DMS53 treated with DMSO at 0.1 percent for 48 hours (cell line): Measurements from ENCODE around the gene ATP6V0A1.

Experiments
- DNase-seq: peaks from one replicate; lab custom pipeline; 2025; ENCODE audit not compliant: unreplicated experiment; lab: John Stamatoyannopoulos, UW

ATP6V0A1 gene

DNA sequence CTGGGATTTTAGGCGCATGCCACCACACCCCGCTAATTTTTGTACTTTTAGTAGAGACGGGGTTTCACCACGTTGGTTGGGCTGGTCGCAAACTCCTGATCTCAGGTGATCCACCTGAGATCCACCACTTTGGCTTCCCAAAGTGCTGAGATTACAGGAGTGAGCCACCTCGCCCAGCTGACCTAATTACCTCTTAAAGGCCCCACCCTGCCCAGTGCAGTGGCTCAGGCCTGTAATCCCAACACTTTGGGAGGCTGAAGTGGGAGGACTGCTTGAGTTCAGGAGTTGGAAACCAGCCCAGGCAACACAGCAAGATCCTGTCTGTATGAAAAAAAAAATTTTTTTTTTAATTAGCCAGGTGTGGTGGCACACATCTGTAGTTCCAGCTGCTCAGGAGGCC lies 100.4 kb downstream of the ATP6V0A1 start:
- no peak for DNase-seq

DNA sequence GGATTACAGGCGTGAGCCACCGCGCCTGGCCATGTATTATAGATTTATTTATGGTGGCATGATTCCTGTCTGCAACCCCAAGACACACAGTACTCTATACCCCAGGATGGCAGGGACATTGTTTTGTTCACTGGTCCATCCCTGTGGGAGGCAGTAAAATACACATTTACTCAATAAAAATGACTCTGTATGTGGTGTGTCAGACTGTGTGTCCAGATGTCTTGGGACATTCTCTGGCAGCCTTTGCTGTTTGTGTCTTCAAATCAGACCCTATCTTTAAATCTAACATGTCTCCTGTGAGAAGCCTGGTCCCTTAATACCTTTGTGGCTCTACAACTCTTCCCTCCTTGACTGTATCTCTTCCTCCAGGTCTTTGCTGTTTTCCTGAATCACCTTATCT lies 101.6 kb downstream of the ATP6V0A1 start:
- DNase-seq: no peak

DNA sequence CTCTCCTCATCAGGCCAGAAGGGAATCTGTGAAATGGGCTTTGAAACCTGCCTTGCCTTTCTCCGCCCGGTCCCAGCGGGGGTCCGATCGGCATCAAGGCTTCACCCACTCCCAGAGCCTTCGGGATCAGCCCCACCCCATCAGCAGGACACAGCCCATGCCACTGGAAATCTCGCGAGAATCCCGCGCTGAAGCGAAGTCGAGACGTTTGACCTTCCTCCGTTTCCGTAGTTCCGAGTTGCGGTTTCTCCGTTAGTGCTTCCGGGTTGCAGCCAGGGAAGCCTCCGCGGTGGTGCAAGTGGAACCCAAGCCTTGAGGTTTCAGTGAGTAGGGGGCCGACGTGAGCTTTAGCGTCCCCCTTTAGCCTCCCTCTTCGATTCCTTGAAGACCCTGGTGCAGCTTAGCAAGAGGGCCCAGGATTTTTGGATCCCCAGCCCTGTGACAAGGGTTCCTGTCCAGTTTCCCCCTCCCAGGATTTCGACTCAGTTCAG lies 103.3 kb downstream of the ATP6V0A1 start, which contains the start of gene COASY:
TSS of gene COASY (plus strand) at position 252 of the 491 bp plus-strand sequence. CDS start 475 bp downstream, outside the sequence.
- DNase-seq: peak; percentile 96

DNA sequence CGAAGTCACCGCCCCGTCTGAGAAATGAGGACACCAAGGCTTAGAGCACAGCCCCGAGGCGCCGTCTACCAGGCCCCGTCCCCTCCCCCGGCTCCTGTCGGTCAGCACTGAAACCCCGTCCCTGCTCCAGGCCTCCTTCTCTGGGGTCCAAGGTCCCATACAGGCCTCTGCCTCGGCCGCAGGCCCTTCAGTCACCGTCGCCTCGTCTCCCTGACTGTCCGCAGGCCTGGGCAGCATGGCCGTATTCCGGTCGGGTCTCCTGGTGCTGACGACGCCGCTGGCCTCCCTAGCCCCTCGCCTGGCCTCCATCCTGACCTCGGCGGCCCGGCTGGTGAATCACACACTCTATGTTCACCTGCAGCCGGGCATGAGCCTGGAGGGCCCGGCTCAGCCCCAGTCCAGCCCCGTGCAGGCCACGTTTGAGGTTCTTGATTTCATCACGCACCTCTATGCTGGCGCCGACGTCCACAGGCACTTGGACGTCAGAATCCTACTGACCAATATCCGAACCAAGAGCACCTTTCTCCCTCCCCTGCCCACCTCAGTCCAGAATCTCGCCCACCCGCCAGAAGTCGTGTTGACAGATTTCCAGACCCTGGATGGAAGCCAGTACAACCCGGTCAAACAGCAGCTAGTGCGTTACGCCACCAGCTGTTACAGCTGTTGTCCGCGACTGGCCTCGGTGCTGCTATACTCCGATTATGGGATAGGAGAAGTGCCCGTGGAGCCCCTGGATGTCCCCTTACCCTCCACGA lies 103.9 kb downstream of the ATP6V0A1 start:
- DNase-seq: peak; percentile 28

DNA sequence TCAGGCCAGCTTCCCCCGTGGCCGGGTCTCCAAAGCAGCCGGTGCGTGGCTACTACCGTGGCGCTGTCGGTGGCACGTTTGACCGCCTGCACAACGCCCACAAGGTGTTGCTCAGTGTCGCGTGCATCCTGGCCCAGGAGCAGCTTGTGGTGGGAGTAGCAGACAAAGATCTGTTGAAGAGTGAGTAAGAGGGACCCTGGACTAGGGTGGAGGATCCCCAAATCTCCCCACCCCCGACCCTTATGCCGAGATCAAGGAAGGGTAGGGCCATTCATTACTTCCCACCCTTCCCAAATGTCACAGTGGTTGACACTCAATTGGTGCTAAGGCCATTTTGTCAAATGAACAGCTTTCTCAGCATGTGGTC lies 104.4 kb downstream of the ATP6V0A1 start:
- DNase-seq: no peak

DNA sequence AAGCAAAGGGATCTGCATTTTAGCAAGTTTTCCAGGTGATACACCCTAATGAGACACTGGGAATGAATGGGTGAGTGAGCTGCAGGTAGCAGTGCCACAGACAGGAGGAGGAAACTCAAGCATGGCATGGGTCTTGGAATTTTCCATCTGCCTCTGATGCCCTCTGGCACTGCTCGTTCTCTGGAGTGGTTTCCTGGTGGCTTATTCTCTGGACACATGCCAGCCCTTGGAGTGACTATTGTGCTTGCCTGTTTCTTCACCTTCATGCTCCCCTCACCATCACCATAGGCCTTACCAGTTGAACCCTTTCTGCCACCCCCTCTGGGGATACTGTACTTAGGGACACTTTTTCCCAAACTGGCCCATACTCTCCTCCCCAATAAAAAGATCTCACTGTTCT lies 104.9 kb downstream of the ATP6V0A1 start:
- DNase-seq: peak; percentile 12

DNA sequence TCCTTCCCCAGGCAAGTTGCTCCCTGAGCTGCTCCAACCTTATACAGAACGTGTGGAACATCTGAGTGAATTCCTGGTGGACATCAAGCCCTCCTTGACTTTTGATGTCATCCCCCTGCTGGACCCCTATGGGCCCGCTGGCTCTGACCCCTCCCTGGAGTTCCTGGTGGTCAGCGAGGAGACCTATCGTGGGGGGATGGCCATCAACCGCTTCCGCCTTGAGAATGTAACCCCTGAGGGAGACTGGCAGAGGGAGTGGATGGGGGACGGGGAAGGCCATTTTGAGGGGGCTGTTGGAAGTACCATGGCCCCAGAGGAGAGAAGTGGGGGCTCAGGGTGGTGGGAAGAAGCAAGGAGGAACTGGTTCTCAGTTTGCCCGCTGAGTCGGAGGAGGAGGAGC lies 105.3 kb downstream of the ATP6V0A1 start:
- no peak for DNase-seq

DNA sequence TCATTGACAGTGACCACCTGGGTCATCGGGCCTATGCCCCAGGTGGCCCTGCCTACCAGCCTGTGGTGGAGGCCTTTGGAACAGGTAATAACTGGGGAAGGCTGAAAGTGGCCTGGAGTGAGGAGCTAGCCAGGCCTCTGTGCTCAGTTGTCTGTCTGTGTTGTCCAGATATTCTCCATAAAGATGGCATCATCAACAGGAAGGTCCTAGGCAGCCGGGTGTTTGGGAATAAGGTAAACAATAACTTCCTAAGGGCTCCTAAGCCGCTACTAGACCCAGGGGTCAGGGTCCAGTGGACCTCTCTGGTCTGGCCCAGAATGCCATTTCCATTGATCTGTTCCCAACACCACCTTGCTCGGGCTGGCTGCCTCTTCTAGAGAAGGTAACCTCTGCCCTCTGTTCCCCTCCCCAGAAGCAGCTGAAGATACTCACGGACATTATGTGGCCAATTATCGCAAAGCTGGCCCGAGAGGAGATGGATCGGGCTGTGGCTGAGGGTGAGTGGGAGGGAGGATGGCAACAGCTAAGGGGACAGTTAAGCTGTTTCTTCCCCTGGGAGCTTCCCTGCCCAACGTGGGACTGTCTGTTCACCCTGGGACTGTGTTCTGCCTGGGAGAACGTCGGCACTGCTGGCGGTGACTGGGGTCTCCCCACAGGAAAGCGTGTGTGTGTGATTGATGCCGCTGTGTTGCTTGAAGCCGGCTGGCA lies 106.3 kb downstream of the ATP6V0A1 start:
- no peak for DNase-seq

DNA sequence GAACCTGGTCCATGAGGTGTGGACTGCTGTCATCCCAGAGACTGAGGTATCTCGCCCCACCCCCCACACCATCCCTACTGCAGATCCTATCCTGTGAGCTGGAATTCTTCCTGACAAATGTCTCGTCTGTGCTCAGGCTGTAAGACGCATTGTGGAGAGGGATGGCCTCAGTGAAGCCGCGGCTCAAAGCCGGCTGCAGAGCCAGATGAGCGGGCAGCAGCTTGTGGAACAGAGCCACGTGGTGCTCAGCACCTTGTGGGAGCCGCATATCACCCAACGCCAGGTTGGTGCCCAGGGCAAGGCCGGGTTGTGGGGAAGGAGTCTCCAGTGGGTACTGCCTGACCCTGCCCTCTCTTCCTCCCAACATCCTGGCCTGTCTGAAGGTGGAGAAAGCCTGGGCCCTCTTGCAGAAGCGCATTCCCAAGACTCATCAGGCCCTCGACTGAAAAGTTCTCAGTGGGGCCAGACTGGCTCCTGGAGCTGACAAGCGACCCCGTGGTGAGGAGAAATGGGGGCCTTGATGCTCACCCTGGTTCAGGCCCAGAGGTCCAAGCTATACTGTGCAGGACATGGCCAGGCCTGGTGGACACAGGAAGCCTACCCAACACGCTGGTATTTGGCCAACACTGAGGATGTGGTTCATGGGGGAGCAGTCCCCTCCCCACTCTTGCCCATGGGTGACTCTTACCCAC lies 107.0 kb downstream of the ATP6V0A1 start:
- DNase-seq: no peak

DNA sequence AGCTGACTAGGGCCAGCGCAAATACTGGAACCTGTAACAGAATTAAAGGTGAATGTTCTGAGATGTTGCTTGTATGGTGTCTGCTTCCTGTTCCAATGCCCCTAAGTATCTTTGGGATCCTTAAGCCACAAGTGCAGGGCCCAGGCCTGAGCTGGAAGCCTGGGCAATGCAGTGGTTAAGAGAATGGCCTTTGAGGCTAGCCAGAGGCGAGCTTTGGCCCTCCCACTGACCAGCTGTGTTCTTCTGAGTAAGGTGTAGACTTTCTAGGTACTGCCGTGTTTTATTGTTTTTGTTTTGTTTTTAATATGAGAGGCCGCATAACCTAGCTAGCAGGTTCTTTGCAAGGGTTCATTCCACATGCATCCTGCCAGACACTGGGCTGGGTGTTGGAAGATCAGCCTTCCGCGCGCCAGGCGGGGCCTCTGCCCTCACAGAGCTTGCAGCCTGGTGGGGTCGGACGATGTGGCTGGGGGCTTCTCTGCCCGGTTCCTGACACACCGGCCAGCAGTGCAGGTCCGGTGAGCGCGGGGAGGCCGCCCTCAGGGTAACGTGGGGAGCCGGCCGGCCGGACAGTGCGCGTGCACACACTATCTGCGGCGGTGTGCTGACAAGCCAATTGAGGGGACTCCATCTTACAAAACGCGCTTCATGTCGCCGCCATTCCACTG lies 107.7 kb downstream of the ATP6V0A1 start:
- no peak for DNase-seq

DNA sequence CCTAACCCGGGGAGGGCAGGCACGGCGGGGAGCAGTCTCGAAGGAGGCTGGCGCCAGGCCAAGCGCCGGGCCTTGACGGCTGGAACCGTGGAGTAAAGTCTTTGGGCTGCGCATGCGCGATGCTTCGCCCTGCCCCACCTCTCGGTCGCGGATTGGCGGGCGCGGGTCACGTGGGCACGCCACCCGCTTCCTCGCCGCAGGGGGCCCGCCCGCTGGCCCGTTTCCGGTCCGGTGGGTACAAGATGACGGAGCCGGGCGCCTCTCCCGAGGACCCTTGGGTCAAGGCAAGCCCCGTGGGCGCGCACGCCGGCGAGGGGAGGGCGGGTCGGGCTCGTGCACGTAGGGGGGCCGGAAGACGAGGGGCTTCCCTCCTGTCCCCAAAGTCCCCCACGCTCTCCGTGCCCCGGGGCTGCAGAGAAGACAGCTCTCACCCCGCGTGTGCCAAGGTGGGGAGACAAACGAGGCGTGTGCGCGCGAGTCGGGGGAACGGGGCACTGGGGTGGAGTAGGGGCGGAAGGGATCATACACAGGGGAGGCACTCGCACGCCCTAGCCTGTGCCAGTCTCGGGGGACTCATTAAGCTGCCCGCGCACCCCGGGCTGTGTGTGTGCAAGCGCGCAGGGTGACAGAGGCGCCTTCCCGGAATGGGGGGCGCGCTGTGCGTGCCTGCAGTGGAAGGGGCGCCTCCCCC lies 108.3 kb downstream of the ATP6V0A1 start, which contains the start of gene MLX:
TSS of gene MLX (plus strand) at position 218 of the 691 bp plus-strand sequence. CDS start at position 243, 25 bp downstream.
- peak; percentile 94 for DNase-seq

DNA sequence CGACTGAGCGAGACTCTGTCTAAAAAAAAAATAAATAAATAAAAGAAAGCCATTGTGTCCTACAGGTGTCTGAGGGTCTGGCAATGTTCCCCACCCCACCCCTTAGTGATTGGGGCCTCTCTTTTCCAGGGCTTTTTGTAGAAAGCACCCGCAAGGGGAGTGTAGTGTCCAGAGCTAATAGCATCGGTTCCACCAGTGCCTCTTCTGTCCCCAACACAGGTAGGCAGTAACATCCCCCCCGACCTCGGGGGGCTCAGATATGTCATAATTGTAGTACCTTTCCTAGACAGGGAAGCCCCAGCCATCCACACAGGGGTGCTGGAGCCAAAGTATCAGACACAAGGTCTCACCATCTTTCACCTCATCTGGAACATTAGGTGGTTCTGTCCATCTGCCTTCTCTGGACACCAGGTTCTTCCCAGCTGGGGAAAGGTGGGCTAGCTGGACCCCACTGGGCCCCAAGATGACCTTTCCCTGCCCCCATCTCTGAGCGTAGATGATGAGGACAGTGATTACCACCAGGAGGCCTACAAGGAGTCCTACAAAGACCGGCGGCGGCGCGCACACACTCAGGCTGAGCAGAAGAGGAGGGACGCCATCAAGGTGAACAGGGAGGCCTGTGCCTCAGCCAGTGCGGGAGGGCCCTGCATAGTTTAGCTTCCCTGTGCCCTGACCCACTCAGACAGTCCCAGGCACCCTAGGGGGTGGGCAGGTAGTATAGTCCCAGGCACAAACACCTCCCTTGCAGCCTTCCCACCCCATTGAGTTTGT lies 109.8 kb downstream of the ATP6V0A1 start:
- DNase-seq: no peak

DNA sequence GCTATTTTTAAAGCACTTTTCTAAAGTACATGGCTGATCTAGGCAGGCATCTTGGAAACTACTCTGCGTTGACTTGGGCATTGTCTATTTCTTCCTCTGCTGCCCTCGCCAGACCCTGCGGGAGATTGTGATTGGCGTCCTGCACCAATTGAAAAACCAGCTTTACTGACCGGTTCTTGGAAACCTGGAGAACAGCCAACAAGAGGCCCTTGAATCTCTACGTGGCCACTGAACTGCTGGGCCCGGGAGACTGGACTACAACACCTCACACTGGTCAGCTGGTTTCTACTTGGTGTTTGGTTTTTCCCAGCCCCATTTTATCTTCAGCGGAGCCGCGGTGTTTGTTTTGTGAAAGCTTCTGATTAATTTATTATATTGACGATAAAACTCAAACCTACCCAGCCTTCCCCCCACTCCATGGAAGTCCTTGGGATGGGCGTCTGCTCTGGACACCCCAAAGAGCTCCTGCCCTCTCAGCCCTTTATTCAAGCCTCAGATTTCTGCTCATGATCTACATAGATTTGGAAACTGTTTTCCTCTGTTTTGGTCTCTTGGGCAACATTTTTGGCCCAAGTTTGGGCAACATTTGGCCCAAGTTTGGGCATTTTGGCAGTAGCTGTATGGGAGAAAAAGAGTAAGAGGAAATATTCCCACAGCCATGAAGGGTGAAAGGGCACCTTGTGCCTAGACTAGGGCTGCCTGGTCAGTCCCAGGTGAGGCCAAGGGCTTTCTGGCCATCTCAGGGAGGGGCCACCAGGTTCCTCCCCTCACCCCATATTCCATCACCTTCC lies 113.0 kb downstream of the ATP6V0A1 start:
- DNase-seq: no peak
